ENCODE measurements around the gene ARHGEF17.
"Not testable (repeated sequence)": the region's sequence is repeated elsewhere in the genome, so short reads cannot be mapped to it uniquely, and the experiment has no call there.

DNA sequence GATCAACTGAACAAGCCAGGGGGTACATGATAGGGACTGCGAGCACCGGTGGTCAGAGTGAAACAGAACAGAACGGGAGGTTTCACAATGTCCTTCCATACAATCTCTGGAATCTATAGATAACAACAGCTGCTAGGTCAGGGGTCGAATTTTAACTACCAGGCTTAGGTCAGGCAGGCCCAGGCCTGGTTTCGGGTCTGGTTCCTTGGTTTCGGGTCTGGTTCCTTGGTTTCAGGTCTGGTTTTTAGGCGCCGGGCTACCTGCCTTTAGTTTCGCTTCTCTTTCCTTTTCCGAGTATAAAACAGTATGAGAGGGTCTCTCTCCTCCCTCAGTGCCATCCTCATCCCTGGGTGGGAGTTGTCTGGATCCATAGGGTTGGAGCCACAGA is 36.6 kb upstream of the ARHGEF17 start:
- not testable (repeated sequence) for TF ChIP-seq ZFP30 (CRISPR knock-in tag; IDR thresholded peaks at IDR 0.05); OSR1 (CRISPR knock-in tag; IDR thresholded peaks at IDR 0.05); ZFP3 (CRISPR knock-in tag; IDR thresholded peaks at IDR 0.05); RARB (CRISPR knock-in tag; IDR thresholded peaks at IDR 0.05); SNAI2 (CRISPR knock-in tag; IDR thresholded peaks at IDR 0.05); ZNF70 (CRISPR knock-in tag; IDR thresholded peaks at IDR 0.05); GLIS3 (CRISPR knock-in tag; IDR thresholded peaks at IDR 0.05); ARNTL (CRISPR knock-in tag; IDR thresholded peaks at IDR 0.05; ENCODE audit: borderline replicate concordance, low read depth); TOX (CRISPR knock-in tag; IDR thresholded peaks at IDR 0.05; ENCODE audit: borderline replicate concordance); CREB5 (CRISPR knock-in tag; IDR thresholded peaks at IDR 0.05; ENCODE audit: low read depth); ESRRG (CRISPR knock-in tag; IDR thresholded peaks at IDR 0.05)
- TF ChIP-seq, protein P1, sequence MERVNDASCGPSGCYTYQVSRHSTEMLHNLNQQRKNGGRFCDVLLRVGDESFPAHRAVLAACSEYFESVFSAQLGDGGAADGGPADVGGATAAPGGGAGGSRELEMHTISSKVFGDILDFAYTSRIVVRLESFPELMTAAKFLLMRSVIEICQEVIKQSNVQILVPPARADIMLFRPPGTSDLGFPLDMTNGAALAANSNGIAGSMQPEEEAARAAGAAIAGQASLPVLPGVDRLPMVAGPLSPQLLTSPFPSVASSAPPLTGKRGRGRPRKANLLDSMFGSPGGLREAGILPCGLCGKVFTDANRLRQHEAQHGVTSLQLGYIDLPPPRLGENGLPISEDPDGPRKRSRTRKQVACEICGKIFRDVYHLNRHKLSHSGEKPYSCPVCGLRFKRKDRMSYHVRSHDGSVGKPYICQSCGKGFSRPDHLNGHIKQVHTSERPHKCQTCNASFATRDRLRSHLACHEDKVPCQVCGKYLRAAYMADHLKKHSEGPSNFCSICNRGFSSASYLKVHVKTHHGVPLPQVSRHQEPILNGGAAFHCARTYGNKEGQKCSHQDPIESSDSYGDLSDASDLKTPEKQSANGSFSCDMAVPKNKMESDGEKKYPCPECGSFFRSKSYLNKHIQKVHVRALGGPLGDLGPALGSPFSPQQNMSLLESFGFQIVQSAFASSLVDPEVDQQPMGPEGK (CRISPR knock-in tag; IDR thresholded peaks at IDR 0.05; ENCODE audit: borderline replicate concordance): not testable (repeated sequence)
- TF ChIP-seq, protein P2, sequence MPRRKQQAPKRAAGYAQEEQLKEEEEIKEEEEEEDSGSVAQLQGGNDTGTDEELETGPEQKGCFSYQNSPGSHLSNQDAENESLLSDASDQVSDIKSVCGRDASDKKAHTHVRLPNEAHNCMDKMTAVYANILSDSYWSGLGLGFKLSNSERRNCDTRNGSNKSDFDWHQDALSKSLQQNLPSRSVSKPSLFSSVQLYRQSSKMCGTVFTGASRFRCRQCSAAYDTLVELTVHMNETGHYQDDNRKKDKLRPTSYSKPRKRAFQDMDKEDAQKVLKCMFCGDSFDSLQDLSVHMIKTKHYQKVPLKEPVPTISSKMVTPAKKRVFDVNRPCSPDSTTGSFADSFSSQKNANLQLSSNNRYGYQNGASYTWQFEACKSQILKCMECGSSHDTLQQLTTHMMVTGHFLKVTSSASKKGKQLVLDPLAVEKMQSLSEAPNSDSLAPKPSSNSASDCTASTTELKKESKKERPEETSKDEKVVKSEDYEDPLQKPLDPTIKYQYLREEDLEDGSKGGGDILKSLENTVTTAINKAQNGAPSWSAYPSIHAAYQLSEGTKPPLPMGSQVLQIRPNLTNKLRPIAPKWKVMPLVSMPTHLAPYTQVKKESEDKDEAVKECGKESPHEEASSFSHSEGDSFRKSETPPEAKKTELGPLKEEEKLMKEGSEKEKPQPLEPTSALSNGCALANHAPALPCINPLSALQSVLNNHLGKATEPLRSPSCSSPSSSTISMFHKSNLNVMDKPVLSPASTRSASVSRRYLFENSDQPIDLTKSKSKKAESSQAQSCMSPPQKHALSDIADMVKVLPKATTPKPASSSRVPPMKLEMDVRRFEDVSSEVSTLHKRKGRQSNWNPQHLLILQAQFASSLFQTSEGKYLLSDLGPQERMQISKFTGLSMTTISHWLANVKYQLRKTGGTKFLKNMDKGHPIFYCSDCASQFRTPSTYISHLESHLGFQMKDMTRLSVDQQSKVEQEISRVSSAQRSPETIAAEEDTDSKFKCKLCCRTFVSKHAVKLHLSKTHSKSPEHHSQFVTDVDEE (CRISPR knock-in tag; IDR thresholded peaks at IDR 0.05): not testable (repeated sequence)
- TF ChIP-seq, protein P3, sequence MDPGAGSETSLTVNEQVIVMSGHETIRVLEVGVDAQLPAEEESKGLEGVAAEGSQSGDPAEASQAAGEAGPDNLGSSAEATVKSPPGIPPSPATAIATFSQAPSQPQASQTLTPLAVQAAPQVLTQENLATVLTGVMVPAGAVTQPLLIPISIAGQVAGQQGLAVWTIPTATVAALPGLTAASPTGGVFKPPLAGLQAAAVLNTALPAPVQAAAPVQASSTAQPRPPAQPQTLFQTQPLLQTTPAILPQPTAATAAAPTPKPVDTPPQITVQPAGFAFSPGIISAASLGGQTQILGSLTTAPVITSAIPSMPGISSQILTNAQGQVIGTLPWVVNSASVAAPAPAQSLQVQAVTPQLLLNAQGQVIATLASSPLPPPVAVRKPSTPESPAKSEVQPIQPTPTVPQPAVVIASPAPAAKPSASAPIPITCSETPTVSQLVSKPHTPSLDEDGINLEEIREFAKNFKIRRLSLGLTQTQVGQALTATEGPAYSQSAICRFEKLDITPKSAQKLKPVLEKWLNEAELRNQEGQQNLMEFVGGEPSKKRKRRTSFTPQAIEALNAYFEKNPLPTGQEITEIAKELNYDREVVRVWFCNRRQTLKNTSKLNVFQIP (CRISPR knock-in tag; IDR thresholded peaks at IDR 0.05; ENCODE audit: borderline replicate concordance, low read depth): not testable (repeated sequence)

Data from SK-N-SH treated with all-trans-retinoic acid at 6 μM for 48 hours (cell line).